Gastrocnemius medialis (tissue), 4 donors: ENCODE results near the gene PWP1.

Experiments used
- CTCF ChIP-seq, 5 experiments: fragments of 450-650 bp in 3 of 5; fragments of 200-600 bp in 2 of 5; sonication (generic) in 2 of 5; IDR thresholded peaks in 4 of 5; conservative IDR thresholded peaks in 1 of 5; 1 replicate in 4 of 5; 2 replicates in 1 of 5; pipeline ENCODE4 v1.5.1; 2016 to 2019; ENCODE audit warnings: antibody characterized with exemption in 5 of 5, mild to moderate bottlenecking in 3 of 5, moderate library complexity in 3 of 5
- POLR2A ChIP-seq, 2 donors: fragments of 450-650 bp; IDR thresholded peaks; one replicate each; pipeline ENCODE4 v1.6.1; 2017; ENCODE audit warnings: antibody characterized with exemption in 2 of 2, mild to moderate bottlenecking in 2 of 2, moderate library complexity in 2 of 2

DNA sequence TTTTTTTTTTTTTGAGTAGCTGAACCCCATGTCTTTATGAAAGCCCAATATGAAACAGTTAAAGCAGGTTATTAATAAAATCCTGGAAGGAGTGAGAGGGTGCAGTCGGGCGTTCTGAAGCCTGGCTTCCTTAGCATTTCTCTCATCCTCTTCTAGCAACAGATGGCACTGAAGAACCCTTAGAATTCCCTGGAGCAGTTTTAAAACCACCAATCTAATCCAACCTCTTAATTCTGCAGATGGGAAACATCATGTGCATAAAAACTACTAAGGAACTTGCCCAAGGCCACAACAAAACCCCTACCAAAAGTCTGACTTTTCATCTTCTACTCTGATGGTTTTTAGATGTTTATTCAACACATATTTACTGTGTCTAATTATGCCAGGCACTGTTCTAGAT lies 50.2 kb downstream of the PWP1 start:
- TF ChIP-seq CTCF (IDR thresholded peaks at IDR 0.05 in 4 of 5, conservative IDR thresholded peaks at IDR 0.05 in 1 of 5) (no peak), POLR2A (IDR thresholded peaks at IDR 0.05) (no peak)
